Natural killer cell treated with Interleukin-12 subunit alpha and Interleukin-12 subunit beta and Interleukin-15 and Interleukin-18, amount 100 ng/mL, for 72 hours (primary cell): Measurements from ENCODE around the gene FAM186B. TPM values are rescaled to one million over a fixed set of nuclear protein-coding genes. Genes with fewer than 3 reads are reported as not detected.

Experiments used
- ATAC-seq, 2 donors: fragments of 150-1000 bp; cut with Tn5 transposase in 1 of 2; sonication (Bioruptor Pico), chemical (Tn5 transposase) in 1 of 2; 2 replicates each; pipeline ENCODE4 v1.10.0; 2021
- DNase-seq: peaks from one replicate; pipeline ENCODE4 v3.0.0; 2022; ENCODE audit warnings: low spot score
- H3K27ac Mint-ChIP-seq, 2 donors: 1 replicate in 1 of 2; 2 replicates in 1 of 2; pipeline ENCODE4 v1.8.0; 2022; ENCODE audit warnings: mixed read lengths in 2 of 2, mild to moderate bottlenecking in 1 of 2, moderate library complexity in 1 of 2
- H3K27me3 Mint-ChIP-seq, 2 donors: 1 replicate in 1 of 2; 2 replicates in 1 of 2; pipeline ENCODE4 v1.8.0; 2022; ENCODE audit warnings: mixed read lengths in 2 of 2
- H3K36me3 Mint-ChIP-seq: one replicate; pipeline ENCODE4 v1.8.0; 2022; ENCODE audit warnings: mixed read lengths
- H3K4me1 Mint-ChIP-seq, 2 donors: 1 replicate in 1 of 2; 2 replicates in 1 of 2; pipeline ENCODE4 v1.8.0; 2022; ENCODE audit warnings: low read depth in 2 of 2, mixed read lengths in 2 of 2, mild to moderate bottlenecking in 1 of 2
- H3K4me3 Mint-ChIP-seq: one replicate; pipeline ENCODE4 v1.8.0; 2022; ENCODE audit warnings: mixed read lengths
- H3K9me3 Mint-ChIP-seq: 2 replicates; pipeline ENCODE4 v1.8.0; 2022; ENCODE audit warnings: mixed read lengths
- total RNA-seq, 2 donors: library from RNA; stranded (reverse); gene quantifications; one replicate each; pipeline ENCODE4 v1.2.3, GENCODE V29; 2022

Gene FAM186B
- total RNA-seq, 2 donors from 2014 or later = 2.0 to 2.3 TPM

DNA sequence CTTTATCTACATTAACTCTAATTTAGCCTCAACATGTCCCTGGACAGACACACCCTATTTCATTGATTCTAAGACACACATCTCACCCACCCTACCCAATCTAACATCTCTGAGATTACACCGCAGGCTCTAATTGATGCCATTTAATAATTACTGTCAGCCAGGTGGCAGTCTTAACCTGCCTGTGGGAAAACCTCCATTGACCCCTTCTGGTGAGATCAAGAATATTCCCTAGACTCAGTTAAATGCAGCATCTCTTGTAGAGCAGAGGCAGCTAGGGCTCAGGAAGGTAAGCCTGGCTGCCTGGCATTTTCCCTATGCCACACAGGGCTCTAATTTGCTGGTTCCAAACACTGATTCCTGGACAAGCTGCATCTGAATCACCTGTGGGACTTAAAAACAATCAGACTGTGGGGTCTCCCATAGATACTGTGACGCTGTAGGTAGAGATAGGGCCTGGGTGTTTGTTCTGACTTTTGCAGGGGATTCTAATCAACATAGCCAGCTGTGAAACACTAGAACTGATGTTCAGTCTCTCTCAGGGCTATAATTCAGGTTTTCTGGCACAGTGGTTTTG, 51.8 kb downstream of the FAM186B start:
- H3K4me3 Mint-ChIP-seq = no peak overlapping the region
- no peaks in the 10 kb centered on the region for H3K9me3 Mint-ChIP-seq
- H3K36me3 Mint-ChIP-seq = no peaks in the 10 kb centered on the region
- no peaks in the 10 kb centered on the region for H3K27me3 Mint-ChIP-seq
- peaks cover 0 to 4% of the 10 kb centered on the region in 2 donors for H3K4me1 Mint-ChIP-seq
- no peak overlapping the region for H3K27ac Mint-ChIP-seq
- peak; percentile 28 for DNase-seq
- ATAC-seq = no peak

DNA sequence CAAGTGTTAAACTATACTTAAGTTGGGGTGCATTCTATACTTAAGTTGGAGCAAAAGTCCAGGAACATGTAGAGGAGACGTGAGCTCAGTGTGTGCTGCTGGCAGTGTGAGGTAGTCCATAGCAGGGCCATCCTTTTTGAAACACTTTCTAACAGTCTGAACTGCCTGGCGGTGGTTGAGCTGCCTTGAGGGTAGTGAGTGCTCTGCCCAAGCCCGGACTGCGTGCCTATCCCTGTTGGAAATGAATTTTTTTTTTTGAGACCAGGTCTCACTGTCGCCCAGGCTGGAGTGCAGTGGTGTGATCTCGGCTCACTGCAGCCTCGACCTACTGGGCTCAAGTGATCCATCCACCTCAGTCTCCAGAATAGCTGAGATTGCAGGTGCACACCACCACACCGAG, 52.5 kb downstream of the FAM186B start:
- ATAC-seq (no peak), DNase-seq (no peak)
- H3K4me3 Mint-ChIP-seq = no peak overlapping the region
- H3K9me3 Mint-ChIP-seq = no peaks in the 10 kb centered on the region
- H3K27me3 Mint-ChIP-seq = peaks cover 3 to 5% of the 10 kb centered on the region in 2 donors
- no peaks in the 10 kb centered on the region for H3K36me3 Mint-ChIP-seq
- no peak overlapping the region for H3K27ac Mint-ChIP-seq
- peaks cover 0 to 10% of the 10 kb centered on the region in 2 donors for H3K4me1 Mint-ChIP-seq

GRCh38 chr12:49552425-49552824, 53.0 kb downstream of the FAM186B start:
- ATAC-seq = no peak
- Mint-ChIP-seq H3K36me3 (no peaks in the 10 kb centered on the region), H3K27me3 (peaks cover 5 to 7% of the 10 kb centered on the region in 2 donors), H3K9me3 (no peaks in the 10 kb centered on the region), H3K4me1 (peaks cover 0 to 10% of the 10 kb centered on the region in 2 donors), H3K27ac (no peak overlapping the region), H3K4me3 (no peak overlapping the region)
- DNase-seq = no peak

- DNase-seq (no peak), ATAC-seq (no peak)
- no peaks in the 10 kb centered on the region for H3K9me3 Mint-ChIP-seq
- peaks cover 7 to 8% of the 10 kb centered on the region in 2 donors for H3K27me3 Mint-ChIP-seq
- no peak overlapping the region for H3K27ac Mint-ChIP-seq
- no peaks in the 10 kb centered on the region for H3K36me3 Mint-ChIP-seq
- H3K4me1 Mint-ChIP-seq = peaks cover 0 to 10% of the 10 kb centered on the region in 2 donors
- no peak overlapping the region for H3K4me3 Mint-ChIP-seq
Measured at GRCh38 chr12:49552014-49552413, 53.4 kb downstream of the FAM186B start.

- peaks cover 0 to 10% of the 10 kb centered on the region in 2 donors for H3K4me1 Mint-ChIP-seq
Measured at GRCh38 chr12:49550693-49551252, 54.7 kb downstream of the FAM186B start.

DNA sequence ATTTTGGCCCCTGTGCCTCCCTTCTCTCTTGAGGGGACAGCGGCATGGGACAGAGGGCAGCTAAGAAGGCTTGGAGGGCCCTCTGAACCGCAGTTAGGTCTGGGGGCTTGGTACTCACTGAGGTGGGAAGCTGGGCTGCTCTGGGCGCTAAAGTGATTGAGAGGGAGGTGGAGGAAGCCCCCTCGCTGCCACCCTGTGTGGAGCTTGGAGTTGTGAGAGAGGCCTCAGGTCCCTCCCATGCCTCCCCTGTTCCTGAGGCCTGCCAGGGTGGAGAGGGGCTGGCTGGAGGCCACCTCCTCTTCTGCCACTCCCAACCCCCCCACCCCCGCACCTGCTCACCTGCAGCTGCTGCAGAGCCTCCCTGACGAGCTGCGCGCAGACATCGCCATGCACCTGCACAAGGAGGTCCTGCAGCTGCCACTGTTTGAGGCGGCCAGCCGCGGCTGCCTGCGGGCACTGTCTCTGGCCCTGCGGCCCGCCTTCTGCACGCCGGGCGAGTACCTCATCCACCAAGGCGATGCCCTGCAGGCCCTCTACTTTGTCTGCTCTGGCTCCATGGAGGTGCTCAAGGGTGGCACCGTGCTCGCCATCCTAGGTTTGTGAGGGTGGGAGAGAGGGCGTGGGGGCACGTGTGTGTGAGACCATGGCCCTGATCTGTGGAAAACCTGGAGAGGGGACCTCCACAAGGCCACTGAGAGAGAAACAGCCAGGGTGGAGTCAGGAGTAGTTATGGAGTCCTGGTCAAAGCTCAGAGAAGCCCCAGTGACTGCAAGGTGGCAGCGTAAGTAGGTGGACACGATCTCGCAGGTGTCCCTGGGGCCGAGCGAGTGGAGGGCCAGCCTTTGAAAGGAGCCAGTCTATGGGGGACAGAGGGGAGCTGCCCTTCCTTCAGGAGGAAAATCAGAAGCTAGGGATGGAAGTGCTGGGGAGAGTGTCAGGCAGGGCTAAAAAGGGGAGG, 55.4 kb downstream of the FAM186B start:
- no peaks in the 10 kb centered on the region for H3K36me3 Mint-ChIP-seq
- peaks cover 0 to 10% of the 10 kb centered on the region in 2 donors for H3K4me1 Mint-ChIP-seq
- ATAC-seq (no peak), DNase-seq (no peak)
- H3K27ac Mint-ChIP-seq = no peak overlapping the region
- H3K4me3 Mint-ChIP-seq = no peak overlapping the region
- H3K27me3 Mint-ChIP-seq = peaks cover 8 to 13% of the 10 kb centered on the region in 2 donors
- H3K9me3 Mint-ChIP-seq = no peaks in the 10 kb centered on the region

More at GRCh38 chr12:49550693-49551252, 54.7 kb downstream of the FAM186B start:
- H3K27ac Mint-ChIP-seq = no peak overlapping the region
- H3K27me3 Mint-ChIP-seq = peaks cover 7 to 11% of the 10 kb centered on the region in 2 donors
- ATAC-seq = no peak
- DNase-seq = no peak
- no peaks in the 10 kb centered on the region for H3K9me3 Mint-ChIP-seq
- H3K36me3 Mint-ChIP-seq = no peaks in the 10 kb centered on the region
- H3K4me3 Mint-ChIP-seq = no peak overlapping the region

DNA sequence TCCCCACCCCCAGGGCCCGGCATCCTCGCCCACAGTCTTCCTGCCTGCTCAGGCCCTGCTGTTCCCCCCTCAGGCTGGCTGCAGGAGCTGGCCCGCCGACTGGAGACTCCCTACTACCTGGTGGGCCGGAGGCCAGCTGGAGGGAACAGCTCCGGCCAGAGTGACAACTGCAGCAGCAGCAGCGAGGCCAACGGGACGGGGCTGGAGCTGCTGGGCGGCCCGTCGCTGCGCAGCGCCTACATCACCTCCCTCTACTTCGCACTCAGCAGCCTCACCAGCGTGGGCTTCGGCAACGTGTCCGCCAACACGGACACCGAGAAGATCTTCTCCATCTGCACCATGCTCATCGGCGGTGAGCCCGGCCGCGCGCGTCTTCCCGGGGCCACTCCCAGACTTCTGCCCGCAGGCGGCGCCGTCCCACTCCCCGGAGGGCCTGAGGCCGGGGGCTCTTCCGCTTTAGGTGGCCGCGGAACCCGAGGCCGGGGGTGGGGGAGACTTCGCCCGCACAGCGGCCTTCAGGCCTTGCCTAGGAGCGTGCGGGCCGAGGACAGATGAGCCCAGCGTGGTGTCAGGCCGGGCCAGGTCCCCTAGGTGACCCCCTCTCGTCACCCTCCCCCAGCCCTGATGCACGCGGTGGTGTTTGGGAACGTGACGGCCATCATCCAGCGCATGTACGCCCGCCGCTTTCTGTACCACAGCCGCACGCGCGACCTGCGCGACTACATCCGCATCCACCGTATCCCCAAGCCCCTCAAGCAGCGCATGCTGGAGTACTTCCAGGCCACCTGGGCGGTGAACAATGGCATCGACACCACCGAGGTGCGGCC, 56.4 kb downstream of the FAM186B start:
- ATAC-seq (peak; percentile 55 to 61), DNase-seq (no peak)
- Mint-ChIP-seq H3K4me1 (peaks cover 0 to 10% of the 10 kb centered on the region in 2 donors), H3K27ac (no peak overlapping the region), H3K27me3 (peaks cover 14 to 18% of the 10 kb centered on the region in 2 donors), H3K9me3 (no peaks in the 10 kb centered on the region), H3K36me3 (no peaks in the 10 kb centered on the region), H3K4me3 (peak overlapping the region; percentile 59)

- Mint-ChIP-seq H3K27me3 (peaks cover 14 to 19% of the 10 kb centered on the region in 2 donors), H3K36me3 (no peaks in the 10 kb centered on the region), H3K9me3 (no peaks in the 10 kb centered on the region), H3K27ac (no peak overlapping the region), H3K4me3 (peak overlapping the region; percentile 39), H3K4me1 (peaks cover 0 to 10% of the 10 kb centered on the region in 2 donors)
- ATAC-seq (no peak), DNase-seq (no peak)
Measured at GRCh38 chr12:49548481-49548821, 57.0 kb downstream of the FAM186B start.

DNA sequence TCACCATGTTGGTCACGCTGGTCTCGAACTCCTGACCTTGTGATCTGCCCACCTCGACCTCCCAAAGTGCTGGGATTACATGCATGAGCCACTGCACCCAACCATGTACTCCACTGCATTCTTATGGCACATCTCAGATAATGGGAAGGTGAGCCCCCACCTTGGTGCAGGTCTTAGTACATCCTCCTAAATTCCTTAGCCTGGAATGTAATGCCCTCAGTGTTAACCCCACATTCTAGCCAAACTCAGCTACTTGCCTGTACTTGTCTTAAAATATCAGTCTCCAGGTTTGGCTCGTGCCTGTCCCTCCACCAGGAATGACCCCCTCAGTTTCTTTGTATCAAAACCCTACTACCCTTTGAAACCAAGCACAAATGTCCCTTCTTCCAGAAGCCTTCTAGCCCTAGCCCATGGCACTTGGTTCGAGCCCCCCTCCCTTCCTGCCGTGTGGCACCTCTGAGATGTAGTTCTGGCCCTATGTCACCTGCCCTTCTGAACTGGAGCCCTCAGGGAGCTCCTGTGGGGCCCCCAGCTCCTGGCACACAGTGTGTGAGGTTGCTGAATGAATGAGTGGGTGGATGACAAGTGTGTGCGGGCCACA, 58.2 kb downstream of the FAM186B start:
- ATAC-seq (no peak), DNase-seq (no peak)
- H3K4me3 Mint-ChIP-seq = no peak overlapping the region
- no peaks in the 10 kb centered on the region for H3K9me3 Mint-ChIP-seq
- peaks cover 14 to 22% of the 10 kb centered on the region in 2 donors for H3K27me3 Mint-ChIP-seq
- no peak overlapping the region for H3K27ac Mint-ChIP-seq
- H3K36me3 Mint-ChIP-seq = no peaks in the 10 kb centered on the region
- peaks cover 0 to 10% of the 10 kb centered on the region in 2 donors for H3K4me1 Mint-ChIP-seq

DNA sequence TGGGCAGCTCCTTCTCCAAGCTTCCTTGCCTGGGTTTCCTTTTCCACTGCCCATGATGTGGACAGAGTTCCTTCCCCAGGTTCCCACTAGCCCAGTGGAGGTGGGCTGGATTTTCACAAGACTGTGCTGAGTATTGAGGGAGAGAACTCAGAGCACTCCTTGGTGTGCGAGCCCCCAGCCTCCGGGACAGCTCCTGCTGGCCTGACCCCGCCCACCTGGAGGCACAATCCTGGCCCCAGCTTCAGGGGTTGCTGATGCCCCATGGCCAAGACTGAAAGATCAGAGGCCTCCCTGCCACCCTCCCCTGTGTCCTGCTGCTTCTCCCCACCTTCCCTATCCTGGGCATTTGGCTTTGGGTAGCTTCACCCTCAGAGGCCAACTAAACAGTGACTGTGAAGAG, 59.0 kb downstream of the FAM186B start:
- Mint-ChIP-seq H3K9me3 (no peaks in the 10 kb centered on the region), H3K27me3 (peaks cover 14 to 23% of the 10 kb centered on the region in 2 donors), H3K4me3 (no peak overlapping the region), H3K4me1 (peaks cover 0 to 10% of the 10 kb centered on the region in 2 donors), H3K27ac (no peak overlapping the region), H3K36me3 (no peaks in the 10 kb centered on the region)
- ATAC-seq = no peak
- DNase-seq = no peak

- Mint-ChIP-seq H3K36me3 (no peaks in the 10 kb centered on the region), H3K4me1 (peaks cover 0 to 13% of the 10 kb centered on the region in 2 donors), H3K9me3 (no peaks in the 10 kb centered on the region), H3K27me3 (peaks cover 14 to 26% of the 10 kb centered on the region in 2 donors), H3K27ac (no peak overlapping the region), H3K4me3 (no peak overlapping the region)
- DNase-seq (no peak), ATAC-seq (no peak)
Measured at GRCh38 chr12:49545815-49546214, 59.6 kb downstream of the FAM186B start.

DNA sequence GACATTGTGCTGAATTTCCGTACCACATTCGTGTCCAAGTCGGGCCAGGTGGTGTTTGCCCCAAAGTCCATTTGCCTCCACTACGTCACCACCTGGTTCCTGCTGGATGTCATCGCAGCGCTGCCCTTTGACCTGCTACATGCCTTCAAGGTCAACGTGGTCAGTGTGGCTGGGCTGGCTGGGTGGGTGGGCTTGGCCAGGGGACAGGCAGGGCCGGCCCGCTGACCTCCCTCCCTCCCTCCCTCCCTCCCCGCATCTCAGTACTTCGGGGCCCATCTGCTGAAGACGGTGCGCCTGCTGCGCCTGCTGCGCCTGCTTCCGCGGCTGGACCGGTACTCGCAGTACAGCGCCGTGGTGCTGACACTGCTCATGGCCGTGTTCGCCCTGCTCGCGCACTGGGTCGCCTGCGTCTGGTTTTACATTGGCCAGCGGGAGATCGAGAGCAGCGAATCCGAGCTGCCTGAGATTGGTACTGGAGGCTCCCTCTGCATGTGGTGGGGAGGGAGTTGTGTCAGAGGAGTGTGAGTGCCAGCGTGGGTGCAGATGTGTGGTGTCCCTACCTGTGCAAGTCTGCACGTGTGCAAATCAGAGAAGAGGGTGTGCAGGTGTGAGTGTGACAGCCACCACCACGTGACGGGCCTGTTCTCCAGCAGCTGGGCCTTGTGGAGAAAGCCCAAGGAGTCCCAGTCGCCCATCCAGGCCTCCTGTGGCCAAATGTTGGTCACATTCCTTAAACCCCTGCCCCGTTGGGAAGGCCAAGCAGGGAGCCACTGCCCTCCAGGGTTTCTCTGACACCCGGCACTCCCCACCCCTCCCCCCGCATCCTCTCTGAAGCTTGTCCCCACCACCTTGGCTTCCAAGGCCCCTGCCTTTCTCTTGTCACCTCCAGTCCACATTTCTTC, 61.3 kb downstream of the FAM186B start:
- ATAC-seq (no peak), DNase-seq (no peak)
- Mint-ChIP-seq H3K4me3 (no peak overlapping the region), H3K4me1 (peaks cover 0 to 18% of the 10 kb centered on the region in 2 donors), H3K9me3 (no peaks in the 10 kb centered on the region), H3K27ac (no peak overlapping the region), H3K27me3 (peaks cover 21 to 29% of the 10 kb centered on the region in 2 donors), H3K36me3 (no peaks in the 10 kb centered on the region)
